Keratinocyte (primary cell): ENCODE results near the gene PAX7. TPM values are rescaled to one million over a fixed set of nuclear protein-coding genes. Genes with fewer than 3 reads are reported as not detected.

Experiments used
- DNase-seq: peaks from one replicate; pipeline ENCODE4 v3.0.0-alpha.2; 2011; ENCODE audit warnings: low read depth, missing footprints, low spot score
- FAIRE-seq: peaks from 2 replicates; lab custom pipeline; 2011; peaks lifted over from hg19 to GRCh38; lab: Jason Lieb, UNC
- H2AFZ ChIP-seq: 2 replicates; pipeline ENCODE4 v1.6.0; 2012; ENCODE audit warnings: low read length, control low read depth, inconsistent platforms; ENCODE audit not compliant: control insufficient read depth
- H3K27ac ChIP-seq: 2 replicates; pipeline ENCODE4 v1.5.1; 2011; ENCODE audit warnings: low read length; ENCODE audit not compliant: control insufficient read depth, insufficient read depth
- H3K27me3 ChIP-seq: 3 replicates; pipeline ENCODE4 v1.6.0; 2011; ENCODE audit warnings: low read length; ENCODE audit not compliant: control insufficient read depth, insufficient read depth; ENCODE audit errors: extremely low read depth
- H3K36me3 ChIP-seq, 2 experiments: 2 replicates in 1 of 2; 3 replicates in 1 of 2; pipeline ENCODE4 v1.5.1; 2011; ENCODE audit warnings: low read length in 2 of 2, mild to moderate bottlenecking in 1 of 2; ENCODE audit not compliant: control insufficient read depth in 2 of 2, insufficient read depth in 2 of 2; ENCODE audit errors: extremely low read depth in 1 of 2
- H3K4me1 ChIP-seq: 3 replicates; pipeline ENCODE4 v1.5.1; 2011; ENCODE audit warnings: low read length; ENCODE audit not compliant: control insufficient read depth, insufficient read depth; ENCODE audit errors: extremely low read depth
- H3K4me2 ChIP-seq: 3 replicates; pipeline ENCODE4 v1.6.0; 2011; ENCODE audit warnings: low read depth, low read length; ENCODE audit not compliant: control insufficient read depth, insufficient read depth; ENCODE audit errors: extremely low read depth
- H3K4me3 ChIP-seq, 3 experiments: fragments of 200-600 bp in 1 of 3; sonication (generic) in 1 of 3; 2 replicates in 2 of 3; 3 replicates in 1 of 3; pipeline ENCODE4 v1.5.1; 2011 to 2016; ENCODE audit warnings: low read length in 3 of 3, mild to moderate bottlenecking in 3 of 3, control low read depth in 2 of 3, inconsistent platforms in 1 of 3, low read depth in 1 of 3, mixed read lengths in 1 of 3, mixed run types in 1 of 3, moderate library complexity in 1 of 3; ENCODE audit not compliant: control insufficient read depth in 2 of 3, insufficient read depth in 2 of 3; ENCODE audit errors: extremely low read depth in 1 of 3
- H3K79me2 ChIP-seq: 2 replicates; pipeline ENCODE4 v1.6.0; 2012; ENCODE audit warnings: low read length; ENCODE audit not compliant: control insufficient read depth, insufficient read depth
- H3K9ac ChIP-seq: 3 replicates; pipeline ENCODE4 v1.6.0; 2011; ENCODE audit warnings: low read length; ENCODE audit not compliant: control insufficient read depth, insufficient read depth; ENCODE audit errors: extremely low read depth
- H3K9me1 ChIP-seq: 3 replicates; pipeline ENCODE4 v1.6.0; 2011; ENCODE audit warnings: low read length; ENCODE audit not compliant: control insufficient read depth, insufficient read depth; ENCODE audit errors: extremely low read depth
- H3K9me3 ChIP-seq: 2 replicates; pipeline ENCODE4 v1.5.1; 2012; ENCODE audit warnings: low read depth, low read length; ENCODE audit not compliant: control insufficient read depth
- H4K20me1 ChIP-seq: 3 replicates; pipeline ENCODE4 v1.6.0; 2011; ENCODE audit warnings: low read length; ENCODE audit not compliant: control insufficient read depth, insufficient read depth; ENCODE audit errors: extremely low read depth
- EZH2 ChIP-seq: IDR thresholded peaks from one replicate; pipeline ENCODE4 v1.6.1; 2012; ENCODE audit warnings: inconsistent platforms, mild to moderate bottlenecking, low read length, moderate library complexity
- dilution Hi-C: fragments of 300-500 bp; cut with MboI; formaldehyde crosslinking; loops from one replicate; pipeline ENCODE4 v1.7.0; 2020; ENCODE audit warnings: low sequenced_read_pairs; ENCODE audit not compliant: extremely low pct_ligation_motif_present
- polyA plus RNA-seq, 5 experiments: library from polyadenylated mRNA; depleted of rRNA in 3 of 5; stranded (reverse) in 3 of 5; stranded (forward) in 1 of 5; unstranded in 1 of 5; fragments of >200 nt; gene quantifications; 1 replicate in 1 of 5; 2 replicates in 3 of 5; 3 replicates in 1 of 5; pipeline versions ENCODE4 v1.2.1 to v1.2.3, GENCODE V29; 2011 to 2012; ENCODE audit warnings: missing spikeins in 2 of 5, low read depth in 1 of 5, low replicate concordance in 1 of 5
- TF ChIP-seq, protein P1 (sequence below), 3 experiments: IDR thresholded peaks in 1 of 3; conservative IDR thresholded peaks in 1 of 3; optimal IDR thresholded peaks in 1 of 3; 2 replicates in 2 of 3; 3 replicates in 1 of 3; pipeline versions ENCODE3 to v1.5.1; 2011; ENCODE audit warnings: low read length in 3 of 3, mild to moderate bottlenecking in 3 of 3, moderate library complexity in 2 of 3, control low read depth in 1 of 3, inconsistent platforms in 1 of 3; ENCODE audit not compliant: insufficient read depth in 2 of 3; ENCODE audit errors: extremely low read depth in 1 of 3

The PAX7 gene
- polyA plus RNA-seq, 1 donor (not counting 4 experiments of a cell fraction or from before 2014, with no cell fraction given), result not detected

DNA sequence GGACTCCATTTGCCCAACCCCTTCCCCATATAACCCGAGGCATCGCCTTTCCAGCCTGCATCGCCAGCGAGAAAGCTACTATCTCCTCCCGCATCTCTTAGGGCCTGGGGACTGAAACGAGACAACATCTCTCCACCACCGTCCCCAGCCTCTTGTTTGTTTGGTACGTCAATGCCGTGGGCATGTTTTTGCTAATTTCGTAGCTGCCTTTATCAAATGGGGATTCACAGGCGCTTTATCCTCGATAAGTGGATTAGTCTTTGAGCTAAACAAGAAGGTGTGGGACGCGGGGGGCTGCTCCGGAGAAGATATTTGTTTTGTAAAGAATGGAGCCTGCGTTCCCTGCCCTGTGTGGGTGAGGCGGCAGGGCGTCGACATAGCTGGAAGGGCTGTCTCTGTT is 91.6 kb downstream of the PAX7 start:
- dilution Hi-C loops, result no loop called here
- H4K20me1 ChIP-seq, result no peaks in the 10 kb centered on the region
- no peaks in the 10 kb centered on the region for H3K79me2 ChIP-seq
- H3K4me2 ChIP-seq, result no peak overlapping the region
- H3K27me3 ChIP-seq, result peaks cover 42% of the 10 kb centered on the region
- no peak overlapping the region for H3K27ac ChIP-seq
- H3K9me3 ChIP-seq, result no peaks in the 10 kb centered on the region
- no peaks in the 10 kb centered on the region for H3K4me1 ChIP-seq
- H2AFZ ChIP-seq, result no peak overlapping the region
- H3K4me3 ChIP-seq, result no peak overlapping the region
- no peaks in the 10 kb centered on the region for H3K9me1 ChIP-seq
- no peaks in the 10 kb centered on the region for H3K36me3 ChIP-seq
- no peak overlapping the region for H3K9ac ChIP-seq
- FAIRE-seq (no peak), DNase-seq (no peak)
- TF ChIP-seq, protein P1, sequence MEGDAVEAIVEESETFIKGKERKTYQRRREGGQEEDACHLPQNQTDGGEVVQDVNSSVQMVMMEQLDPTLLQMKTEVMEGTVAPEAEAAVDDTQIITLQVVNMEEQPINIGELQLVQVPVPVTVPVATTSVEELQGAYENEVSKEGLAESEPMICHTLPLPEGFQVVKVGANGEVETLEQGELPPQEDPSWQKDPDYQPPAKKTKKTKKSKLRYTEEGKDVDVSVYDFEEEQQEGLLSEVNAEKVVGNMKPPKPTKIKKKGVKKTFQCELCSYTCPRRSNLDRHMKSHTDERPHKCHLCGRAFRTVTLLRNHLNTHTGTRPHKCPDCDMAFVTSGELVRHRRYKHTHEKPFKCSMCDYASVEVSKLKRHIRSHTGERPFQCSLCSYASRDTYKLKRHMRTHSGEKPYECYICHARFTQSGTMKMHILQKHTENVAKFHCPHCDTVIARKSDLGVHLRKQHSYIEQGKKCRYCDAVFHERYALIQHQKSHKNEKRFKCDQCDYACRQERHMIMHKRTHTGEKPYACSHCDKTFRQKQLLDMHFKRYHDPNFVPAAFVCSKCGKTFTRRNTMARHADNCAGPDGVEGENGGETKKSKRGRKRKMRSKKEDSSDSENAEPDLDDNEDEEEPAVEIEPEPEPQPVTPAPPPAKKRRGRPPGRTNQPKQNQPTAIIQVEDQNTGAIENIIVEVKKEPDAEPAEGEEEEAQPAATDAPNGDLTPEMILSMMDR (optimal IDR thresholded peaks at IDR 0.05 in 1 of 3, IDR thresholded peaks at IDR 0.05 in 1 of 3, conservative IDR thresholded peaks at IDR 0.05 in 1 of 3; ENCODE audit: extremely low read depth in 1 of 3, insufficient read depth in 2 of 3, low read length in 3 of 3), result no peak
- TF ChIP-seq EZH2, result no peak

DNA sequence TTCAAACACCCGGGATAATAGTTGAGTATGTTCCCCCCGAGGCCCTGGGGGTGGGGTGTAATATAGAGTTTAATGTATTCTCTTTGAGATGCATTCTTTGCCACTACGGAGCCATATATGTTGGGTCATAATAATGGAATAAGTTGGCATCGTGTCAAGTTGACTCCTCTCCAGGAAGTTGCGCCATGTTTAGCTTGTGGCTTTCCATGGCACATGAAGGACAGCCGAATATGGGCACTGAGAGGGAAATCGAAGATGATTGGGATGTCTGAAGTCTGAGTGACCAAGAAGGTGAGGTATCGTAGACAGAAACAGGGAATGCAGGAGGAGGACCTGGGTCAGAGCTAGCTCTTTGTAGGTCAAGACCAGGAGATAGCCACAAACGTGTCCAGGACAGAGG is 92.6 kb downstream of the PAX7 start:
- Histone ChIP-seq H3K4me3 (no peak overlapping the region), H4K20me1 (no peaks in the 10 kb centered on the region), H3K9me3 (no peaks in the 10 kb centered on the region), H2AFZ (no peak overlapping the region), H3K9me1 (no peaks in the 10 kb centered on the region), H3K27ac (no peak overlapping the region), H3K27me3 (peaks cover 33% of the 10 kb centered on the region), H3K4me1 (no peaks in the 10 kb centered on the region), H3K4me2 (no peak overlapping the region), H3K79me2 (no peaks in the 10 kb centered on the region), H3K36me3 (no peaks in the 10 kb centered on the region), H3K9ac (no peak overlapping the region)
- DNase-seq (no peak), FAIRE-seq (no peak)
- TF ChIP-seq, protein P1 (optimal IDR thresholded peaks at IDR 0.05 in 1 of 3, IDR thresholded peaks at IDR 0.05 in 1 of 3, conservative IDR thresholded peaks at IDR 0.05 in 1 of 3; ENCODE audit: extremely low read depth in 1 of 3, insufficient read depth in 2 of 3, low read length in 3 of 3), result no peak
- no peak for TF ChIP-seq EZH2
- dilution Hi-C loops, result no loop called here
